Gastrocnemius medialis (tissue), 4 donors: ENCODE measurements around the gene PSAT1.

Experiments used
- POLR2A ChIP-seq, 2 donors: fragments of 450-650 bp; IDR thresholded peaks; one replicate each; pipeline ENCODE4 v1.6.1; 2017; ENCODE audit warnings: antibody characterized with exemption in 2 of 2, mild to moderate bottlenecking in 2 of 2, moderate library complexity in 2 of 2
- TF ChIP-seq, protein P1 (sequence below), 5 experiments: fragments of 450-650 bp in 3 of 5; fragments of 200-600 bp in 2 of 5; sonication (generic) in 2 of 5; IDR thresholded peaks in 4 of 5; conservative IDR thresholded peaks in 1 of 5; 1 replicate in 4 of 5; 2 replicates in 1 of 5; pipeline ENCODE4 v1.5.1; 2016 to 2019; ENCODE audit warnings: antibody characterized with exemption in 5 of 5, mild to moderate bottlenecking in 3 of 5, moderate library complexity in 3 of 5

DNA sequence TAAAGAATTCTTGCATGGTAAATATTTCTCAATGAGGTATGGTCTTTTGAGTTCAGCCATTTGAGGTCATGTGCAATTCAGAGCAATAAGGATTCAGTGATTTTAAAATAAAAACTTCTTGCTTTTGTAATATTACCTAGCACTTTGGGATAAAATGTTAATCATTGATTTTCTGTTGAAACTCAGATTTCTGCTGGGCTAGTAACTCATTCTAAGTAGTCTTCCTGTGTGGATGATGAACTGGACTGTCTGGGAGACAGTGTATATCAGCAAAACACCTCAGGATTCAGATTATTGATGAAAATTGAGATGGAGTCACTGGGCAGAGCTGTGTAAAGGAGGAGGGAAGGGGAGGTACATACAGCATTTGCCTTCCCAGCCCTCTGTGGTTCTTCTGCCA lies 10.8 kb upstream of the PSAT1 start:
- TF ChIP-seq, protein P1, sequence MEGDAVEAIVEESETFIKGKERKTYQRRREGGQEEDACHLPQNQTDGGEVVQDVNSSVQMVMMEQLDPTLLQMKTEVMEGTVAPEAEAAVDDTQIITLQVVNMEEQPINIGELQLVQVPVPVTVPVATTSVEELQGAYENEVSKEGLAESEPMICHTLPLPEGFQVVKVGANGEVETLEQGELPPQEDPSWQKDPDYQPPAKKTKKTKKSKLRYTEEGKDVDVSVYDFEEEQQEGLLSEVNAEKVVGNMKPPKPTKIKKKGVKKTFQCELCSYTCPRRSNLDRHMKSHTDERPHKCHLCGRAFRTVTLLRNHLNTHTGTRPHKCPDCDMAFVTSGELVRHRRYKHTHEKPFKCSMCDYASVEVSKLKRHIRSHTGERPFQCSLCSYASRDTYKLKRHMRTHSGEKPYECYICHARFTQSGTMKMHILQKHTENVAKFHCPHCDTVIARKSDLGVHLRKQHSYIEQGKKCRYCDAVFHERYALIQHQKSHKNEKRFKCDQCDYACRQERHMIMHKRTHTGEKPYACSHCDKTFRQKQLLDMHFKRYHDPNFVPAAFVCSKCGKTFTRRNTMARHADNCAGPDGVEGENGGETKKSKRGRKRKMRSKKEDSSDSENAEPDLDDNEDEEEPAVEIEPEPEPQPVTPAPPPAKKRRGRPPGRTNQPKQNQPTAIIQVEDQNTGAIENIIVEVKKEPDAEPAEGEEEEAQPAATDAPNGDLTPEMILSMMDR (IDR thresholded peaks at IDR 0.05 in 4 of 5, conservative IDR thresholded peaks at IDR 0.05 in 1 of 5), result no peak
- no peak for TF ChIP-seq POLR2A (IDR thresholded peaks at IDR 0.05)
